Epithelial cell of esophagus (primary cell): ENCODE results near the gene MYH9.
"Not testable (repeated sequence)": the region's sequence is repeated elsewhere in the genome, so short reads cannot be mapped to it uniquely, and the experiment has no call there.

Experiments used
- DNase-seq: peaks from one replicate; pipeline ENCODE4 v3.0.0; 2010; ENCODE audit warnings: low read depth
- H3K4me3 ChIP-seq: 2 replicates; pipeline ENCODE4 v1.5.1; 2011; ENCODE audit warnings: mild to moderate bottlenecking, low read length, control low read depth
- TF ChIP-seq, protein P1 (sequence below): IDR thresholded peaks from 2 replicates; pipeline ENCODE4 v1.5.1; 2011; ENCODE audit warnings: low read depth, mild to moderate bottlenecking, low read length, control low read depth, inconsistent platforms; ENCODE audit not compliant: insufficient read depth; ENCODE audit errors: missing control alignments

Gene MYH9

DNA sequence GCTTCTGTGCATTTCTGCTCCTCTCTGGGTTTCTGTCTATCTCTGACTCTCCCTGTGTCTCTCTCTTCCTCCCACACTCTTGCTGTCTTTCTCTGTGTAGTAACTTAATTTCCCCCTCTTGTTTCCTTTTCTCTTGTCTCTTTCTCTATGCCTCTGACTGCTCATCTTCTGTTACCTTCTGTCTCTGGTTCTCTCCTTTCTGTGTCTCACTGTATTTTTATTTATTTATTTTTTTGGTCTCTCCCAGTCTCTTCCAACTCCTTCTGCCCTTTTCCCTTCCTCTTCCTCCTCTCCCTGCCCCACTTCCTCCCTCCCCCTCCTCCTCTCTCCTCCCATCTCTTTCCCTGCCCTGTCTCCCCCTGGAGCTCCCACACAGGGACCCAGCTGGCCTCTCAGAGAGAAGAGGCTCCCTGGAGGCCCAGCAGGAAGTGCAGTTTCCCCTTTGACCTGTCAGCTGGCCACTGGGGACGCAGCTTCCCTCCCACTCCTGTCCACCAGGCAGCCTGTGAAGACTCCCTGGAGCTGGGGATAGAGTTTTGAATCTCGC lies 38.3 kb upstream of the MYH9 start:
- TF ChIP-seq, protein P1, sequence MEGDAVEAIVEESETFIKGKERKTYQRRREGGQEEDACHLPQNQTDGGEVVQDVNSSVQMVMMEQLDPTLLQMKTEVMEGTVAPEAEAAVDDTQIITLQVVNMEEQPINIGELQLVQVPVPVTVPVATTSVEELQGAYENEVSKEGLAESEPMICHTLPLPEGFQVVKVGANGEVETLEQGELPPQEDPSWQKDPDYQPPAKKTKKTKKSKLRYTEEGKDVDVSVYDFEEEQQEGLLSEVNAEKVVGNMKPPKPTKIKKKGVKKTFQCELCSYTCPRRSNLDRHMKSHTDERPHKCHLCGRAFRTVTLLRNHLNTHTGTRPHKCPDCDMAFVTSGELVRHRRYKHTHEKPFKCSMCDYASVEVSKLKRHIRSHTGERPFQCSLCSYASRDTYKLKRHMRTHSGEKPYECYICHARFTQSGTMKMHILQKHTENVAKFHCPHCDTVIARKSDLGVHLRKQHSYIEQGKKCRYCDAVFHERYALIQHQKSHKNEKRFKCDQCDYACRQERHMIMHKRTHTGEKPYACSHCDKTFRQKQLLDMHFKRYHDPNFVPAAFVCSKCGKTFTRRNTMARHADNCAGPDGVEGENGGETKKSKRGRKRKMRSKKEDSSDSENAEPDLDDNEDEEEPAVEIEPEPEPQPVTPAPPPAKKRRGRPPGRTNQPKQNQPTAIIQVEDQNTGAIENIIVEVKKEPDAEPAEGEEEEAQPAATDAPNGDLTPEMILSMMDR = no peak
- no peak overlapping the region for H3K4me3 ChIP-seq
- DNase-seq = no peak

DNA sequence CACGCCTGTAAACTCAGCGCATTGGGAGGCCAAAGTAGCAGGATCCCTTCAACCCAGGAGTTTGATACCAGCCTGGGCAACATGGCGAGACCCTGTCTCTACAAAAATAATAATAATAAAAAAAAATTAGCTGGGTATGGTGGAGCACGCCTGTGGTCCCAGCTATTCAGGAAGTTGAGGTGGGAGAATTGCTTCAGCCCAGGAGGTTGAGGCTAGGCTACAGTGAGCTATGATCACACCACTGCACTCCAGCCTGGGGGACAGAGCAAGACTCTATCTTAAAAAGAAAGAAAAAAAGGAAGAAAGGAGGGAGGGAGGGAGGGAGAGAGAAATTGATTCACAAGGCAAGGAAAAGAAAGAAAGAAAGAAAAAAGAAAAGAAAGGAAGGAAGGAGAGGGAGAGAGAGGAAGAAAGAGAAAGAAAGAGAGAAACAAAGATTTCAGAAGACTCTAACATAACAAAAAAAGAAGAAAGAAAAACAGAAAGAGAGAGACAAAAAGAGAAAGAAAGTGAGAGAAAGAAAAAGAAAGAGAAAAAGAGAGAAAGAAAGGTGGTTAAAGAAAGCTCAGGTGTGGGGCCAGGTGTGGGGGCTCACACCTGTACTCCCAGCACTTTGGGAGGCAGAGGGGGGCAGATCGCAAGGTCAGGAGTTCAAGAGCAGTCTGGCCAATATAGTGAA lies 37.3 kb upstream of the MYH9 start:
- DNase-seq = no peak
- H3K4me3 ChIP-seq = no peak overlapping the region
- TF ChIP-seq, protein P1 = no peak

DNA sequence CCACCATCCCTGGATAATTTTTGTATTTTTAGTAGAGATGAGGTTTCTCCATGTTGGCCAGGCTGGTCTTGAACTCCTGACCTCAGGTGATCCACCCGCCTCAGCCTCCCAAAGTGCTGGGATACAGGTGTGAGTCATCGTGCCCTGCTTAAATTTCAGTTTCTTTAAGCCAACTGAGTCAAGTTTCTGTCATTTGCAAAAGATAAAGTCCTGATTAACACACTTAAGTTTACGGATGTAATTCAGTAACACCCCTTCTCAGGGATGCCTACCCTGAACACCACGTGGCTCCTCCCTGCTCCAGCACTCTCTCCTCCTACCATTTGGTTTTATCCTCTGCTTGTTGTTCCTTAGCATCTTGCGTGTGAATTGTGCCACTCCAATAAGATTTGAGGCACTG lies 36.7 kb upstream of the MYH9 start:
- DNase-seq = peak; percentile 57
- not testable (repeated sequence) for H3K4me3 ChIP-seq

DNA sequence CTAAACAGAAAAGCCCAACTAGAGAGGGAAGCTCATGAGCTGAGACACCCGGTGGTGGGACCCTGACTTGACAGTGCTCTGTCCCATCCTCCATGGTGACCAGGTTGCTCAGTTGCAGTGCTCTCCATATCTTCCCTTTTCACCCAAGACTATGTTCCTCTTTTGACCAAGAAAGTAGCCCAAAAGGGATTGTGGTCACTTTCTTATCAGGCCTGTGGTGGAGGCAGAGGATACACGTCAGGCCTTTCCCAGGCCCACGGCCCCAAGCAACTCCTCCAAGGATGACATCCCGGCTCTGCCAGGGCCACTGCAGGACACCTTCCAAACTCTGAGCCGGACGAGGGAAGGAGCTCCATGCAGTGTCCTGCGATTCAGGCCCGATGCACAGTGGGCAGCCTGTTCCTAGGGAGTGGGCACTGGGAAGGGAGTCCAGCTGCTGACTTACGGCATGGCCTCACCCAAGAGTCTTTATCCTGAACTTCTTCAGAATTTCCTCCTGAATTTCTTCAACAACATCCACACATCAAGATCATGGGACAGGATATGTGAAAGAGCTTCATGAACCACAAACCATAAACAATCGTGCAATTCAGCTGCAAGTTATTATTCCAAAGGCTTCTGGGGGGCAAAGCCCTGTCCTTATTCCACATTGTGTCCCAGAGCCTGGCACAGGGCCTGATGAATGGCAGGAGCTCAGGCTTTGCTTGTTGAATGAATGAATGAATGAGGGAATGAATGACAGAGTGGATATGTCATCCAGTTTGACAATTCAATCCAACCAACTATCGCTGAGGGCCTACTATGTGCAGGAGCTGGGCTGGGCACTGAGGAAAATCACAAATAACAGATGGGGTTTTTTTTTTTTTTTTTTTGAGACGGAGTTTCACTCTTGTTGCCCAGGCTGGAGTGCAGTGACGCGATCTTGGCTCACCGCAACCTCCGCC lies 36.0 kb upstream of the MYH9 start:
- H3K4me3 ChIP-seq = no peak overlapping the region
- DNase-seq = no peak
- TF ChIP-seq, protein P1 = no peak

DNA sequence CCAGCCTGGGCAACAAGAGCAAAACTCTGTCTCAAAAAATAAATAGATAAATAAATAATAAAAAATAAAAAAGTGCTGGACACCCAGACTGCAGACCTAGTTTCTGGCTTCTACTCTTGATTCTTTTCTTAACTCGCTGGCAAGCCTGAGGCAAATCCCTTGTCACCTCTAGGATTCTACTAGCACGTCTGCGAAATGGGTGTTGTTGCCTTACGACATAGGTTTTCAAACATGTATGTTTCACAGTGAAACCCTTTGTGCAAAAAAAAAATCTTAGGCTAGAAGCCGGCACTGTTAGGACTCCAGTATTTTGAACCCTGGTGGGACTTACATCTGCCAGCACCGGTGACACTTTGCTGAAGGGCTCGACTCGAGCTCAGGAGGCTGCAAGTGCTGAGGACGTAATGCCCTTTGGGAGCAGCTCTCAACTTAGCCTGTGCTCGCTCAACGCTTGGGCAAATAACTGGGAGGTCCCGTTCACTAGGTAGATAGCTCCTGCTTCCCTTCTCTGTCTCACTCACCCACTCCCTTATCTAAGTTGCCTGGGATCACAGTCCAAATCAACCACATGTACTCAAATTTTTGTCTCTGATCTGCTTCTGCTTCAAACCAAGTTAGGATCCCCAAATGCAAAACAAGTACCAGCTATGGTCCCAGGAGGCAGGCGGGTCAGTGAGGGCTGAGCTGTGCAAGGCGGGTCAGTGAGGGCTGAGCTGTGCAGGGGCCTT lies 34.7 kb upstream of the MYH9 start:
- TF ChIP-seq, protein P1 = no peak
- H3K4me3 ChIP-seq = no peak overlapping the region
- DNase-seq = no peak

DNA sequence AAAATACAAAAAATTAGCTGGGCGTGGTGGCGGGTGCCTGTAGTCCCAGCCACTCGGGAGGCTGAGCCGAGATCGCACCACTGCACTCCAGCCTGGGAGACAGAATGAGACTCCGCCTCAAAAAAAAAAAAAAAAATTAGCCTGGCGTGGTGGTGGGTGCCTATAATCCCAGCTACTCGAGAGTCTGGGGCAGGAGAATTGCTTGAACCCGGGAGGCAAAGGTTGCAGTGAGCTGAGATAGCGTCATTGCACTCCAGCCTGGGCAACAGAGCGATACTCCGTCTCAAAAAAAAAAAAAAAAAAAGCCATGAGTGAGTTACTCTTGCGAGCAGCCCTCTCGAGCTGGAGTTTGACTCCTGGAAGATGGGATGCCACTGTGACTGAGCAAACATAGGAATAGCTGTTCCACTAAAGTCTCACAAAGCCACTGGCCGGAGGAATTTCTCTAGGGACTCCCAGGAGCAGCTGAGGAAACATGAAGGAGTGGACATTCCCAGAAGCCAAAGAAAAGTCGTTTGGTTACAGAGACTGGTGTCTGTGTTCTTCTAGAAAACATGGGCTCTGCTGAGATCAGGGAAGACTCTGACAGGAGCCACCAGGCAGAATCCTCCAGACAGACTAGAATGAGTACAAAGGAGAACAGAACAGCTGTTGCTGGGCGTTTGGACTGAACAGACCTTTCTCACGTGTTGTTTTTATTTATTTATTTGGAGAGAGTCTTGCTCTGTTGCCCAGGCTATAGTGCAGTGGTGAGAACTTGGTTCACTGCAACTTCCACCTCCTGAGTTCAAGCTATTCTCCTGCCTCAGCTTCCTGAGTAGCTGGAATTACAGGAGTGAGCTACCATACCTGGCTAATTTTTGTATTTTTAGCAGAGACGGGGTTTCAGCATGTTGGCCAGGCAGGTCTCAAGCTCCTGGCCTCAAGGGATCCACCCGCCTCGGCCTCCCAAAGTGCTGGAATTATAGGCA lies 32.4 kb upstream of the MYH9 start:
- H3K4me3 ChIP-seq = no peak overlapping the region
- DNase-seq = no peak
- TF ChIP-seq, protein P1 = no peak
